Stimulated activated CD8-positive, alpha-beta memory T cell treated with anti-CD3 and anti-CD28 coated beads, Interleukin-15, amount 100 ng/mL, for 1 hour (primary cell): ENCODE measurements around the gene SNX2.
"Not testable (repeated sequence)": the region's sequence is repeated elsewhere in the genome, so short reads cannot be mapped to it uniquely, and the experiment has no call there.

Source experiments
- DNase-seq: peaks from one replicate; pipeline ENCODE4 v3.0.0-alpha.2; 2020; ENCODE audit warnings: low read depth

SNX2 gene

GRCh38 chr5:122774861-122775549 is at the start of gene SNX2:
TSS of gene SNX2 (plus strand) at chr5:122775080. CDS start at chr5:122775104, 24 bp downstream.
- peak; percentile 74 for DNase-seq

GRCh38 chr5:122727112-122727541 is 47.8 kb upstream of the SNX2 start:
- no peak for DNase-seq

GRCh38 chr5:122730037-122730436 is 44.8 kb upstream of the SNX2 start:
- no peak for DNase-seq

GRCh38 chr5:122730456-122730855 is 44.4 kb upstream of the SNX2 start:
- no peak for DNase-seq

GRCh38 chr5:122736086-122736845 is 38.6 kb upstream of the SNX2 start:
- no peak for DNase-seq

- no peak for DNase-seq
Measured at GRCh38 chr5:122738088-122738487, 36.8 kb upstream of the SNX2 start.

- DNase-seq, result no peak
Measured at GRCh38 chr5:122741681-122742080, 33.2 kb upstream of the SNX2 start.

GRCh38 chr5:122743261-122743660 is 31.6 kb upstream of the SNX2 start:
- DNase-seq, result no peak

- no peak for DNase-seq
Measured at GRCh38 chr5:122745597-122745996, 29.3 kb upstream of the SNX2 start.

GRCh38 chr5:122749886-122750285 is 25.0 kb upstream of the SNX2 start:
- DNase-seq, result no peak

GRCh38 chr5:122751293-122751782 is 23.5 kb upstream of the SNX2 start:
- no peak for DNase-seq

GRCh38 chr5:122753500-122753899 is 21.4 kb upstream of the SNX2 start:
- no peak for DNase-seq

GRCh38 chr5:122755783-122756182 is 19.1 kb upstream of the SNX2 start:
- DNase-seq, result no peak

GRCh38 chr5:122756264-122756911 is 18.5 kb upstream of the SNX2 start:
- DNase-seq, result no peak

- DNase-seq, result no peak
Measured at GRCh38 chr5:122757285-122757684, 17.6 kb upstream of the SNX2 start.

- DNase-seq, result no peak
Measured at GRCh38 chr5:122759241-122760070, 15.4 kb upstream of the SNX2 start.

- DNase-seq, result no peak
Measured at GRCh38 chr5:122760236-122760635, 14.6 kb upstream of the SNX2 start.

GRCh38 chr5:122761115-122761514 is 13.8 kb upstream of the SNX2 start:
- DNase-seq, result no peak

- not testable (repeated sequence) for DNase-seq
Measured at GRCh38 chr5:122761896-122762295, 13.0 kb upstream of the SNX2 start.

GRCh38 chr5:122766130-122766529 is 8.8 kb upstream of the SNX2 start:
- no peak for DNase-seq

GRCh38 chr5:122770477-122770876 is 4.4 kb upstream of the SNX2 start:
- no peak for DNase-seq

GRCh38 chr5:122772446-122772845 is 2.4 kb upstream of the SNX2 start:
- DNase-seq, result no peak
